ENCODE data around the gene COL3A1. TPM values are rescaled to one million over a fixed set of nuclear protein-coding genes. Genes with fewer than 3 reads are reported as not detected.

The COL3A1 gene
- total and polyA plus RNA-seq, 2 experiments from 2014 or later, result 155 to 159 TPM

DNA sequence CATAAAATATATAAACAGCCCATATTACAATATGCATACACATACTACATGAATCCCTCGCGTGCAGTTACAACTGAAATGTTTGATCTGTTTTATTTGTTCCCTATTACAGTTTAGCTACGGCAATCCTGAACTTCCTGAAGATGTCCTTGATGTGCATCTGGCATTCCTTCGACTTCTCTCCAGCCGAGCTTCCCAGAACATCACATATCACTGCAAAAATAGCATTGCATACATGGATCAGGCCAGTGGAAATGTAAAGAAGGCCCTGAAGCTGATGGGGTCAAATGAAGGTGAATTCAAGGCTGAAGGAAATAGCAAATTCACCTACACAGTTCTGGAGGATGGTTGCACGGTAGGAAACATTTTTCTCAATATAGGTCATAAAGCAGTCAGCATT lies 36.4 kb downstream of the COL3A1 start:
- Histone ChIP-seq H3K4me1 (ENCODE audit: low read depth) (no peaks in the 10 kb centered on the region), H3K4me3 (no peak overlapping the region), H3K9me3 (ENCODE audit: low read depth) (no peaks in the 10 kb centered on the region), H3K27me3 (no peaks in the 10 kb centered on the region), H3K27ac (no peak overlapping the region), H3K36me3 (no peaks in the 10 kb centered on the region)
- DNase-seq (ENCODE audit: low read depth in 1 of 2, low spot score in 1 of 2), result peak in 1 of 2 donors; percentile 33
- TF ChIP-seq CTCF (IDR thresholded peaks at IDR 0.05; ENCODE audit: low read depth, low read length), result no peak

DNA sequence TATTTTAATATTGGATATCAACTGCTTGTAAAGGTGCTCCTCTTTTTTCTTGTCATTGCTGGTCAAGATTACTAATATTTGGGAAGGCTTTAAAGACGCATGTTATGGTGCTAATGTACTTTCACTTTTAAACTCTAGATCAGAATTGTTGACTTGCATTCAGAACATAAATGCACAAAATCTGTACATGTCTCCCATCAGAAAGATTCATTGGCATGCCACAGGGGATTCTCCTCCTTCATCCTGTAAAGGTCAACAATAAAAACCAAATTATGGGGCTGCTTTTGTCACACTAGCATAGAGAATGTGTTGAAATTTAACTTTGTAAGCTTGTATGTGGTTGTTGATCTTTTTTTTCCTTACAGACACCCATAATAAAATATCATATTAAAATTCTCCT lies 38.2 kb downstream of the COL3A1 start:
- no peaks in the 10 kb centered on the region for H3K36me3 ChIP-seq
- H3K27me3 ChIP-seq, result no peaks in the 10 kb centered on the region
- H3K9me3 ChIP-seq (ENCODE audit: low read depth), result no peaks in the 10 kb centered on the region
- no peak overlapping the region for H3K4me3 ChIP-seq
- peak in 1 of 2 donors; percentile 22 for DNase-seq (ENCODE audit: low read depth in 1 of 2, low spot score in 1 of 2)
- TF ChIP-seq CTCF (IDR thresholded peaks at IDR 0.05; ENCODE audit: low read depth, low read length), result no peak
- H3K4me1 ChIP-seq (ENCODE audit: low read depth), result no peaks in the 10 kb centered on the region
- H3K27ac ChIP-seq, result no peak overlapping the region

DNA sequence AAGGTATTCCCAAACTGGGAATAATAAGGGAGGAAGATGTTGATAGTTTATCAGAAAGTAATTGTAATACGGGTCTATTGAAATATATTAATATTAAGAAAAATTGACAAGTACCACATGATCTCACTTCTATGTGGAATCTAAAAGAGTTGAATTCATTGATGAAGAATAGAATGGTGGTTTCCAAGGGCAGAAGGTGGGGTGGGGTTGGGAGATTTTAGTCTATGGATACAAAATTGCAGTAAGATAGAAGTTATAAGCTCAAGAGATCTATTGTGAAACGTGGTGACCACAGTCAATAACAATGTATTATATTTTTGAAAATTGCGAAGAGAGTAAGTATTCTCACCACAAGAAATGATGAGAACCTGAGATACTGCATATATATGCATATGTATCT lies 38.9 kb downstream of the COL3A1 start:
- Histone ChIP-seq H3K27me3 (no peaks in the 10 kb centered on the region), H3K4me1 (ENCODE audit: low read depth) (no peaks in the 10 kb centered on the region), H3K27ac (no peak overlapping the region), H3K9me3 (ENCODE audit: low read depth) (no peaks in the 10 kb centered on the region), H3K4me3 (no peak overlapping the region), H3K36me3 (no peaks in the 10 kb centered on the region)
- peak in 1 of 2 donors; percentile 41 for DNase-seq (ENCODE audit: low read depth in 1 of 2, low spot score in 1 of 2)
- no peak for TF ChIP-seq CTCF (IDR thresholded peaks at IDR 0.05; ENCODE audit: low read depth, low read length)

DNA sequence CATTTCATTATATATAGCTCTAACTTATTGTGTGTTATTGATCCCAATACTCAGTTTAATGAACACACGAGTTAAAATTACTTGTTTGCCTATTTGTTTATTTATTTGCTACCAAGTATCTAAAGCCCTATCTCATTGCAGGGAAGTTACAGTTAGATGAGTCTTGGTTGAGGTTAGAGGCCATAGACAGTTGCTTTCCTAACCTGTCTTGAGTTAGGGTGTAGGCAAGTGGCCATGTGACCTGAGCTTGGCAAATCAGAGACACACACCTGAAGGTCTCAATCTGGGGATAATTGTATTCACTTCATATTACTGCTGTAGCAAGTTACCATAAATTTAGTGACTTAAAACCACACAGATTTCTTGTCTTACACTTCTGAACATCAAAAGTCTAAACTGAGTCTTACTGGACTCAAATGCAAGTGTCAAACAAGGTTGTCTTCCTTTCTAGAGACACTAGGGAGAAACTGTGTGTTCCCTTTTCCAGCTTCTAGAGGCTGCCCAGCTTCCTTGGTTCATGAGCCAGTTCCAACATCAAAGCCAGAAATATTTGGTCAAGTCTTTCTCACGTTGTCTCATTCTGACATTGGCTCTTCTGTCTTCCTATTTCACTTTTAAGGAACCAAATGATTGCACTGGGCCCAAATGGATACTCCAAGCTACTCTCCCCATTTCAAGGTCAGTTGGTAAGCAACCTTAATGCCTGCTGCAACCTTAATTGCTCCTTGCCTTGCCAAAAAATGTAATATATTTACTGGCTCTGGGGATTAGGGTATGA lies 39.7 kb downstream of the COL3A1 start:
- H3K27ac ChIP-seq, result no peak overlapping the region
- H3K4me1 ChIP-seq (ENCODE audit: low read depth), result no peaks in the 10 kb centered on the region
- no peaks in the 10 kb centered on the region for H3K36me3 ChIP-seq
- TF ChIP-seq CTCF (IDR thresholded peaks at IDR 0.05; ENCODE audit: low read depth, low read length), result no peak
- H3K4me3 ChIP-seq, result no peak overlapping the region
- no peaks in the 10 kb centered on the region for H3K9me3 ChIP-seq (ENCODE audit: low read depth)
- H3K27me3 ChIP-seq, result no peaks in the 10 kb centered on the region
- DNase-seq (ENCODE audit: low read depth in 1 of 2, low spot score in 1 of 2), result peak in 1 of 2 donors; percentile 73

DNA sequence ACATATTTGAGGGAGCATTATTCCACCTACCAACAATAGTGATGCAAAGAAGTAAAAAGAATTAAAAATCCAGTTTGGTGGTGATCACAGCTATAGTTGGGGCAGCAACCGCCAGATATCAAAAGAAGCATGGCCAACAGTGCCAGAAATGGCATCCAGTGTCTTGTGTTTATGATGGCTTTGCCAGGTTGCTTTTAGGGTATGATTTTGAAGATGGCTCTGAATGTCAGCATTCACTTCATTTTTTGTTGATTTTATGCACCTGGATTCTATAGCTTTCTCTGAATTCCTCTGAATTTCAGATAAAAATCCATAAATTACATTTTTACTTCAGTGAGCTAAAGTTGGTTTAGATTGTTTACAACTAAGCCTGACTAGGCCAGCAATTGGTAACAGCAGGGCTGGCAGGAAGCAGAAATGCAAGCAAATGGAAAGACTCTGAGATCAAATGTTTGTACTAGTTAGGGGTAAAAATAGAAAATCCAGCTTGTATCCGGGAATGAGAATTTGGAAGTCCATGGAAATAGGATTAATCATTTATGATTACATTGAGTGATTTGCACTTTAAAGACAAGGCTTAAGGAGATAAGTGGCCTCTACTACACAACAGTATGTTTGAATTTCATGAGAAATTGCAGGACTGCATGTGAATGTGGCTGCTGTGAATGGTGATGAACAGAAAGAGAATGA lies 40.4 kb downstream of the COL3A1 start:
- Histone ChIP-seq H3K4me1 (ENCODE audit: low read depth) (no peaks in the 10 kb centered on the region), H3K4me3 (no peak overlapping the region), H3K9me3 (ENCODE audit: low read depth) (no peaks in the 10 kb centered on the region), H3K27me3 (no peaks in the 10 kb centered on the region), H3K27ac (no peak overlapping the region), H3K36me3 (no peaks in the 10 kb centered on the region)
- TF ChIP-seq CTCF (IDR thresholded peaks at IDR 0.05; ENCODE audit: low read depth, low read length), result no peak
- peak in 1 of 2 donors; percentile 65 for DNase-seq (ENCODE audit: low read depth in 1 of 2, low spot score in 1 of 2)
